Natural killer cell treated with Interleukin-12 subunit alpha and Interleukin-12 subunit beta and Interleukin-15 and Interleukin-18, amount 100 ng/mL, for 72 hours (primary cell): Measurements from ENCODE around the gene PTPRU. TPM values are rescaled to one million over a fixed set of nuclear protein-coding genes. Genes with fewer than 3 reads are reported as not detected.

ENCODE experiments used
- ATAC-seq, 2 donors: fragments of 150-1000 bp; cut with Tn5 transposase in 1 of 2; sonication (Bioruptor Pico), chemical (Tn5 transposase) in 1 of 2; 2 replicates each; pipeline ENCODE4 v1.10.0; 2021
- DNase-seq: peaks from one replicate; pipeline ENCODE4 v3.0.0; 2022; ENCODE audit warnings: low spot score
- H3K27ac Mint-ChIP-seq, 2 donors: 1 replicate in 1 of 2; 2 replicates in 1 of 2; pipeline ENCODE4 v1.8.0; 2022; ENCODE audit warnings: mixed read lengths in 2 of 2, mild to moderate bottlenecking in 1 of 2, moderate library complexity in 1 of 2
- H3K27me3 Mint-ChIP-seq, 2 donors: 1 replicate in 1 of 2; 2 replicates in 1 of 2; pipeline ENCODE4 v1.8.0; 2022; ENCODE audit warnings: mixed read lengths in 2 of 2
- H3K36me3 Mint-ChIP-seq: one replicate; pipeline ENCODE4 v1.8.0; 2022; ENCODE audit warnings: mixed read lengths
- H3K4me1 Mint-ChIP-seq, 2 donors: 1 replicate in 1 of 2; 2 replicates in 1 of 2; pipeline ENCODE4 v1.8.0; 2022; ENCODE audit warnings: low read depth in 2 of 2, mixed read lengths in 2 of 2, mild to moderate bottlenecking in 1 of 2
- H3K4me3 Mint-ChIP-seq: one replicate; pipeline ENCODE4 v1.8.0; 2022; ENCODE audit warnings: mixed read lengths
- H3K9me3 Mint-ChIP-seq: 2 replicates; pipeline ENCODE4 v1.8.0; 2022; ENCODE audit warnings: mixed read lengths
- total RNA-seq, 2 donors: library from RNA; stranded (reverse); gene quantifications; one replicate each; pipeline ENCODE4 v1.2.3, GENCODE V29; 2022

PTPRU gene
- total RNA-seq, 2 donors from 2014 or later: 1.3 to 1.4 TPM

DNA sequence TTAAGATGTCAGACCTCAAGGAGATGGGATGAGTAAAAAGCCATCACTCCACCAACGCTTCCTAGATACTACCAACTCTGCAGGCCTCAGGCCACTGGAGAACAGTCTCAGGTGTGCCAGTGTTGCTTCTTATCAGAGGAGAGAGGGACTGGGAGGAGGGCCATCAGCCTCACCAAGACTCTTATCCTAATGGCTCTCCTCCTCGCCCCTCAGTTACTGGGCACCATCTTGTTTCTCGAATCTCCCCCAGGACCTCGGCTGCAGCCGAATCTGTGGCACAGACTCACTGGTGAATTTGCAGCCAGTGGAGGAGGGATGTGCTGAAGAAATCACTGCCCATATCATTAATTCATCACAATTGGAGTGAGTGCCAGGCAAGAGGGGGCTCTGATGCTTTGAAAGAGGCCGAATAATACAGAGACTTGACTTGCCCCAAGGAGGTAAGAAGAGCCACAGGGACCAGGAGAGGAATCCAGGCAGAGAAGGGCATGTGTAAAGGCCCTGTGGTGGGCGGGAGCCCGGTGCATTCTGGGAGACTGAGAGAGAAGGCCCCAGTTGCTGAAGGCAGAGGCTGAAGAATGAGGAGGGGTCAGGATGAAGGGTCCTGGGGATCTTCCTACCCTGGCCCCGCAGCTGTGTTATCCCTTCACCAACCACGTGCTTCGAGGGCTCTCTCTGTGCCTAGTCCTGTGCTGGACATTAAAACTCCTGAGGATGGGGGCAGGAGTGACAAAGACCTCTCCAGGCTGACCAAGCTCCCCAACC is 129.8 kb downstream of the PTPRU start:
- no peaks in the 10 kb centered on the region for H3K9me3 Mint-ChIP-seq
- no peak overlapping the region for H3K27ac Mint-ChIP-seq
- no peak overlapping the region for H3K4me3 Mint-ChIP-seq
- H3K4me1 Mint-ChIP-seq: no peaks in the 10 kb centered on the region
- ATAC-seq (no peak), DNase-seq (no peak)
- H3K27me3 Mint-ChIP-seq: peaks cover 26 to 33% of the 10 kb centered on the region in 2 donors
- no peaks in the 10 kb centered on the region for H3K36me3 Mint-ChIP-seq

DNA sequence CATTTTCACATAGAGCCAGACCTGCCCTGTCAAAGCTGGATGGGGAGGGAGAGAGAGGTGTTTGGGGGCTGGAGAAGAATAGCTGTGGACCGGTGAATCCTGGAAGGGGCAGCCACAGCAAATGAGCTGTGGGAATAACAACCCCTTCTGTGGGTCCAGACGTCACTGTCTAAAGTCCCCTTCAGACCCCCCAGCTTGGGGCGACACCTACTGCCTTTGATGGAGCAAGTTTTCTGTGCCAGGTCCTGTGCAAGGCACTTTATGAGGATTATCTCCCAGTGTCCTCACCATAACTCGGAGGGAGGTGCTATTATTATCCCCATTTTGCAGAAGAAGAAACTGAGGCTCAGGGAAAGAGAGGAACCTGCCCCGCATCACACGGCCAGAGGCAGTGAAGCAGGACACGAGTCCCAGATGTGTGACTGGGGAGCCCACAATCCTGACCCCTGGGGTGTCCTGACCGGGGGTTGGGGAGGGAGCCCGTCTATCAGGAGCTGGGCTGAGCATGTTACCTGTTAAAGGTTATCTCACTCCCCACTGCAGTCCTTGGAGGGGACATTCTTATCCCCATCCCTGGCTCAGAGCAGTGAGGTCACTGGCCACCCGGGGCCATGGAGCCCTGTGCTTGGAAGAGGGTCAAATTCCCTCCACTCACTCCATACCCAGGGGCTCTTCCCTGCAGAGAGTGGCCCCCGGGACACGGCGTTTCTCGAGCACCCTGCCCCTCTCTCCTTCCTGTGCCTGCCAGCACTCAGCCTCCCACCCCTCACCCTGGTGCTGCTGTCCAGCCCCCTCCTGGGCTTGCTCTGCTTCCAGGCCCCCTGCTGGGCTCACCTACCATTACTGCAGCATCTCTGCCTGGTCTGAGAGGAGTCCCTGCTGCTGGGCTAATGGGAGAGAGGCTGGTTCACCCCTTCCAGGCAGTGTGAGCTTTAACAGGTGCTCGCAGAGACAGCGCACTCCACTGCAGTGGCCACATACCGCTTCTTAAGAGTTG is 132.9 kb downstream of the PTPRU start:
- no peaks in the 10 kb centered on the region for H3K4me1 Mint-ChIP-seq
- no peak for DNase-seq
- H3K9me3 Mint-ChIP-seq: no peaks in the 10 kb centered on the region

DNA sequence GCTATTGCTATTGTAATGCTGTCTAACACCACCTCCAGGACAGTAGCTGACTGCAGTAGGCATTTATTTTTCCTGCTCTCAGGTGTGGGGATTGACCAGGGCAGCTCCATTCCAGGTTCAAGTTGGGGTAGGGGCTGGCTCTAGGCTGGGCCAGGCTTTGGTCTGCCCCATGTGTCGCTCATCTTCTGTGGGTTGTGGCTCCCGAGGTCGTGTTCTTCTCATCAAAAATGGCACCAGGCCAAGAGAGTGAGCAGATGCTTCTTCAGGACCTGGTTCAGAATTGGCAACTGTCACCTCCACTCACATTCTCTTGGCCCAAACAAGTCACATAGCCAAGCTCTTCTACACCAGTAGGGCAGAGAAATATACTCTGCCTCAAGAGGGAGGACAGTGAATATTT is 133.7 kb downstream of the PTPRU start:
- peak in 1 of 2 donors; percentile 12 for ATAC-seq
- no peaks in the 10 kb centered on the region for H3K4me1 Mint-ChIP-seq
- no peak overlapping the region for H3K4me3 Mint-ChIP-seq
- H3K9me3 Mint-ChIP-seq: no peaks in the 10 kb centered on the region
- no peak for DNase-seq
- no peaks in the 10 kb centered on the region for H3K36me3 Mint-ChIP-seq
- peaks cover 28 to 55% of the 10 kb centered on the region in 2 donors for H3K27me3 Mint-ChIP-seq
- H3K27ac Mint-ChIP-seq: no peak overlapping the region

More for the DNA sequence above, 132.9 kb downstream of the PTPRU start:
- Mint-ChIP-seq H3K4me3 (no peak overlapping the region), H3K27me3 (peaks cover 26 to 47% of the 10 kb centered on the region in 2 donors), H3K36me3 (no peaks in the 10 kb centered on the region), H3K27ac (no peak overlapping the region)
- ATAC-seq: peak; percentile 21 to 41

DNA sequence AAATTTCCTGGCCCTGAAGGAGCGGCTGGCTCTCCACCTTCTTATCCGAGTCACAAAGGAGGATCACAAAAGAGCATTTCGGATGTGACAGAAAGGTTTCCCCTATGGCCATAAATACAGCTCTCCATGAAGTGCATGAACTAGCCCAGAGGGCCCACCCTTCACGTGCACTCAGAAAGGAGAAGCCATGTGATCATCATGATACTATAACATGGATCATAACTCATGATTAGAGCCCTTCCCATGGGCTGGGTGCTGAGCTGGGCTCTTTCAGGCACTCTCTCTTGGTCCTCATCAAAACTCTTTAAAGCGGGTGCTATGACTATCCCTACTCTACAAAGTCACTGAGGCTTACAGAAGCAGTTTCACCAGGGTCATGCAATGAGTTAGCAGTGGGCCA is 135.0 kb downstream of the PTPRU start:
- no peak overlapping the region for H3K4me3 Mint-ChIP-seq
- H3K9me3 Mint-ChIP-seq: no peaks in the 10 kb centered on the region
- DNase-seq (no peak), ATAC-seq (no peak)
- H3K36me3 Mint-ChIP-seq: peaks cover 5% of the 10 kb centered on the region
- H3K27me3 Mint-ChIP-seq: peaks cover 27 to 60% of the 10 kb centered on the region in 2 donors
- H3K4me1 Mint-ChIP-seq: no peaks in the 10 kb centered on the region
- H3K27ac Mint-ChIP-seq: no peak overlapping the region

DNA sequence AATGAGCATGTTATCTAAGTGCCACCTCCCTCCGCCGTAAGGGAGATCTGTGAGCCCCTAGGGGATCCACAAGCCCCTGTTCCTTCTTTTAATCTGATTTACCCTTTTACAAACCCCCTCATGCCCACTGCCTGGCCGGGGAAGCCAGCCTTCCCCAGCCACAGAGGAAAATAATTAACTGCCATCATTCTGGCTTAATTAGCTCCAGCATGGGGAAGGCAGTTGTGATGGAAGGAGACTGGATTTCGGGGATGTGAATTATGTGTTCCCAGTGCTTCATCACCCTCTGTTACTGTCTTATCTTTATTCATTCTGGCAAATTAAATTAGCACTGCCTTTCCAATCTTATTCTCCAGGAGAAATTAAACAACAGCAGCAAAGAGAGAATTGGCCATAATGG is 135.8 kb downstream of the PTPRU start:
- Mint-ChIP-seq H3K9me3 (no peaks in the 10 kb centered on the region), H3K27me3 (peaks cover 27 to 66% of the 10 kb centered on the region in 2 donors), H3K36me3 (peaks cover 5% of the 10 kb centered on the region), H3K4me3 (no peak overlapping the region), H3K27ac (no peak overlapping the region), H3K4me1 (no peaks in the 10 kb centered on the region)
- no peak for DNase-seq
- ATAC-seq: no peak

Other genes with a start within 250 kb of the PTPRU start
- not detected for gene TMEM200B, start 112.6 kb upstream of the PTPRU start, total RNA-seq
- 100 to 1,000 TPM; 127 to 145 TPM for gene SRSF4, start 54.6 kb upstream of the PTPRU start, total RNA-seq
- gene MECR, start 5.6 kb upstream of the PTPRU start, total RNA-seq: 10 to 100 TPM; 21.2 to 36.2 TPM